ENCODE results near the gene KCNQ1.

KCNQ1 gene

GRCh38 chr11:2796091-2796490, 351.3 kb downstream of the KCNQ1 start:
- in situ Hi-C loops (cut with MboI; ENCODE audit: low sequenced_read_pairs): no loop called here

GRCh38 chr11:2796508-2797113, 351.8 kb downstream of the KCNQ1 start:
- in situ Hi-C loops (cut with MboI; ENCODE audit: low sequenced_read_pairs): no loop called here

GRCh38 chr11:2797121-2797711, 352.4 kb downstream of the KCNQ1 start:
- in situ Hi-C loops (cut with MboI; ENCODE audit: low sequenced_read_pairs): no loop called here

GRCh38 chr11:2797741-2798361, 353.0 kb downstream of the KCNQ1 start:
- in situ Hi-C loops (cut with MboI; ENCODE audit: low sequenced_read_pairs): no loop called here

- in situ Hi-C loops (cut with MboI; ENCODE audit: low sequenced_read_pairs): no loop called here
Observed at GRCh38 chr11:2798951-2799761, 354.3 kb downstream of the KCNQ1 start.

GRCh38 chr11:2799881-2800654, 355.3 kb downstream of the KCNQ1 start:
- in situ Hi-C loops (cut with MboI; ENCODE audit: low sequenced_read_pairs): no loop called here

- in situ Hi-C loops (cut with MboI; ENCODE audit: low sequenced_read_pairs): no loop called here
Observed at GRCh38 chr11:2800655-2801531, 356.1 kb downstream of the KCNQ1 start.

GRCh38 chr11:2801711-2802388, 357.0 kb downstream of the KCNQ1 start:
- in situ Hi-C loops (cut with MboI; ENCODE audit: low sequenced_read_pairs): no loop called here

- in situ Hi-C loops (cut with MboI; ENCODE audit: low sequenced_read_pairs): no loop called here
Observed at GRCh38 chr11:2802389-2803185, 357.8 kb downstream of the KCNQ1 start.

GRCh38 chr11:2803186-2804091, 358.6 kb downstream of the KCNQ1 start:
- in situ Hi-C loops (cut with MboI; ENCODE audit: low sequenced_read_pairs): no loop called here

GRCh38 chr11:2804189-2804588, 359.4 kb downstream of the KCNQ1 start:
- in situ Hi-C loops (cut with MboI; ENCODE audit: low sequenced_read_pairs): no loop called here

- in situ Hi-C loops (cut with MboI; ENCODE audit: low sequenced_read_pairs): no loop called here
Observed at GRCh38 chr11:2804701-2805387, 360.0 kb downstream of the KCNQ1 start.

GRCh38 chr11:2805388-2806056, 360.7 kb downstream of the KCNQ1 start:
- in situ Hi-C loops (cut with MboI; ENCODE audit: low sequenced_read_pairs): no loop called here

- in situ Hi-C loops (cut with MboI; ENCODE audit: low sequenced_read_pairs): no loop called here
Observed at GRCh38 chr11:2806351-2807024, 361.7 kb downstream of the KCNQ1 start.

GRCh38 chr11:2807025-2807681, 362.3 kb downstream of the KCNQ1 start:
- in situ Hi-C loops (cut with MboI; ENCODE audit: low sequenced_read_pairs): no loop called here
